HepG2 (cell line): Measurements from ENCODE around the gene KIAA1755. TPM values are rescaled to one million over a fixed set of nuclear protein-coding genes. Genes with fewer than 3 reads are reported as not detected.

Experiments
- CENPBD1 ChIP-seq: sonication (generic); formaldehyde crosslinking; IDR thresholded peaks from 2 replicates; pipeline ENCODE4 v1.8.0; 2022; ENCODE audit warnings: missing genetic modification reagents, low read depth, mild to moderate bottlenecking, borderline replicate concordance
- HDAC6 ChIP-seq: fragments of 200-600 bp; sonication (generic); IDR thresholded peaks from 2 replicates; pipeline ENCODE4 v1.7.0; 2017; ENCODE audit warnings: mild to moderate bottlenecking, antibody characterized with exemption, low read length, low read depth
- MAZ ChIP-seq, 2 experiments: sonication (generic) in 1 of 2; formaldehyde crosslinking in 1 of 2; IDR thresholded peaks; 2 replicates each; pipeline versions ENCODE4 v1.5.0 to v1.6.1; 2012 to 2020; ENCODE audit warnings: low read depth in 2 of 2, mild to moderate bottlenecking in 2 of 2, borderline replicate concordance in 1 of 2, improper control_type of control experiment in 1 of 2, low read length in 1 of 2, missing genetic modification reagents in 1 of 2, moderate library complexity in 1 of 2
- PLRG1 ChIP-seq: fragments of 450-650 bp; conservative IDR thresholded peaks from 2 replicates; pipeline ENCODE4 v1.6.1; 2016
- TCF7 ChIP-seq: sonication (generic); IDR thresholded peaks from 2 replicates; pipeline ENCODE4 v1.6.1; 2016; ENCODE audit warnings: antibody characterized with exemption, low read depth
- XRCC5 ChIP-seq: fragments of 200-400 bp; formaldehyde crosslinking; optimal IDR thresholded peaks from 2 replicates; pipeline ENCODE3; 2017; ENCODE audit warnings: mild to moderate bottlenecking, low read length
- ZBTB33 ChIP-seq: sonication (generic); formaldehyde crosslinking; IDR thresholded peaks from 2 replicates; pipeline ENCODE4 v1.4.0; 2020; ENCODE audit warnings: missing genetic modification reagents
- ZNF225 ChIP-seq: sonication (generic); formaldehyde crosslinking; IDR thresholded peaks from 2 replicates; pipeline ENCODE4 v1.4.0; 2020; ENCODE audit warnings: mild to moderate bottlenecking, missing genetic modification reagents
- ZNF354B ChIP-seq: sonication (generic); formaldehyde crosslinking; IDR thresholded peaks from 2 replicates; pipeline ENCODE4 v1.8.0; 2022; ENCODE audit warnings: mild to moderate bottlenecking, missing genetic modification reagents
- ZNF687 ChIP-seq: sonication (generic); formaldehyde crosslinking; IDR thresholded peaks from 2 replicates; pipeline ENCODE4 v1.5.1; 2020; ENCODE audit warnings: mild to moderate bottlenecking, missing genetic modification reagents, moderate library complexity
- ZNF749 ChIP-seq: sonication (generic); formaldehyde crosslinking; IDR thresholded peaks from 2 replicates; pipeline ENCODE4 v1.8.0; 2022; ENCODE audit warnings: mild to moderate bottlenecking, missing genetic modification reagents, moderate library complexity, borderline replicate concordance
- ZNF766 ChIP-seq: sonication (generic); formaldehyde crosslinking; IDR thresholded peaks from 2 replicates; pipeline ENCODE4 v1.5.0; 2020; ENCODE audit warnings: missing genetic modification reagents, borderline replicate concordance
- polyA plus RNA-seq, 8 experiments: library from polyadenylated mRNA; depleted of rRNA in 3 of 8; stranded (reverse) in 7 of 8; unstranded in 1 of 8; fragments of >200 nt; fragmentation: Illumina TruSeq in 4 of 8; extraction: Trizol in 4 of 8; gene quantifications; 2 replicates each; pipeline versions ENCODE4 v1.2.1 to v1.2.3, GENCODE V29; 2011 to 2016; ENCODE audit warnings: low read depth in 4 of 8, missing spikeins in 1 of 8, mixed read lengths in 1 of 8; ENCODE audit not compliant: insufficient read depth in 1 of 8
- total RNA-seq, 5 experiments: library from RNA; depleted of rRNA; stranded (reverse); fragments of >200 nt; fragmentation: Illumina TruSeq; extraction: Trizol; gene quantifications; 2 replicates each; pipeline ENCODE4 v1.2.3, GENCODE V29; 2016; ENCODE audit warnings: low read depth in 1 of 5

The KIAA1755 gene
- total and polyA plus RNA-seq, 2 of the 13 experiments (the other 11 are each of a cell fraction or from before 2014, with no cell fraction given), result 0.04 TPM; not detected in 1

DNA sequence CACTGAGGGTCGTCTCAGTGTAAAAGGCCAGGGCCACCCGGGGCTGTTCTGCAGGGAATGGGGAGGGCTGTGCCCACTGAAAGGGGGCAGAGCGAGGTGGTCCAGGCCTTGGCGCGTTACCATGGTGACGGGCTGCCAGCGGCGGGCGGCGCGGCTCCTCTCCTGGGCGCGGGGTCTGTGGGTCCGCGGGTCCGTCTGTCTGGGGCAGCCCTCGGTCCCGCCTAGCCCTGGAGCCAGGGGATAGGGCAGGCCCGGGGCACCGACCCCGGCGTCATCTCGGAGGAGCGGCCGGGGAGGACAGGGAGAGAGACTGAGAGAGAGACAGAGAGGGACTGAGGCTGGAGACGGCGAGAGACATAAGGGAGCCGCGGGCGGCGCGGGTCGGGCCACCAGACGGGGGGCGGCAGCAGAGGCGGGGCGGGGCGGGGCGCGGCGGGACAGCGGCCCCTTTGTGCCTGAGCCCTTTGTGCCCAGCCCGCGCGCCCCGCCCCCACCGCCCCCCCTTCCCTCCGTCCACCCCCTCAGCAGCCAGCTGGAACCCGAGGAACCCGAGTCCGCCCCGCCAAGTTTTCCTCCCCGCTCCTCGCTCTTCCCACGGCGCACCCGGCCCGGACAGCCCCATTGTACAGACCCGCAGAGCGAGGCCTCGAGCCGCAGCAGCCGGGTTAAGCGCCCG is at the start of gene KIAA1755 (continued):
- no peak for TF ChIP-seq ZNF354B (CRISPR knock-in tag)
- TF ChIP-seq CENPBD1 (CRISPR knock-in tag), result no peak
- TF ChIP-seq XRCC5, result peak; percentile 54
- no peak for TF ChIP-seq PLRG1
- TF ChIP-seq ZNF766 (CRISPR knock-in tag), result no peak
- 0 out of 2 replicates have a peak, but pooled peaks have one; percentile 8 for TF ChIP-seq TCF7
- no peak for TF ChIP-seq ZBTB33
- no peak for TF ChIP-seq HDAC6
- TF ChIP-seq MAZ (IDR thresholded peaks at IDR 0.05; ENCODE audit: borderline replicate concordance, low read depth, low read length), result no peak
- 0 out of 2 replicates have a peak, but pooled peaks have one; percentile 24 for TF ChIP-seq MAZ (CRISPR knock-in tag; IDR thresholded peaks at IDR 0.05; ENCODE audit: low read depth)
- TF ChIP-seq ZNF225 (CRISPR knock-in tag), result no peak
- peak; percentile 39; the same call in 1 of the 2 replicates for TF ChIP-seq ZNF687 (CRISPR knock-in tag)
- no peak for TF ChIP-seq ZNF749 (CRISPR knock-in tag)
